H1 (cell line): Measurements from ENCODE around the gene PTGIS. TPM values are rescaled to one million over a fixed set of nuclear protein-coding genes. Genes with fewer than 3 reads are reported as not detected.

ENCODE experiments used
- GABPA ChIP-seq: IDR thresholded peaks from 2 replicates; pipeline ENCODE4 v1.6.1; 2011; ENCODE audit warnings: mild to moderate bottlenecking, low read length, moderate library complexity, borderline replicate concordance; ENCODE audit not compliant: insufficient read depth
- HDAC6 ChIP-seq: IDR thresholded peaks from one replicate; pipeline ENCODE4 v1.7.1; 2012; ENCODE audit warnings: low read depth, mild to moderate bottlenecking, inconsistent platforms, low read length, moderate library complexity
- RBBP5 ChIP-seq: IDR thresholded peaks from 2 replicates; pipeline ENCODE4 v1.7.1; 2012; ENCODE audit warnings: low read depth, mild to moderate bottlenecking, inconsistent platforms, low read length, moderate library complexity, borderline replicate concordance
- SUZ12 ChIP-seq: fragments of 200-600 bp; sonication (generic); IDR thresholded peaks from 2 replicates; pipeline ENCODE4 v1.6.1; 2012; ENCODE audit warnings: mild to moderate bottlenecking, inconsistent platforms, low read length, moderate library complexity, mixed read lengths
- polyA plus RNA-seq, 7 experiments: library from polyadenylated mRNA; depleted of rRNA in 3 of 7; stranded (reverse) in 5 of 7; unstranded in 2 of 7; fragments of >200 nt in 5 of 7; fragments of 200-250 nt in 2 of 7; gene quantifications; 1 replicate in 5 of 7; 2 replicates in 1 of 7; 4 replicates in 1 of 7; pipeline versions ENCODE4 v1.2.1 to v1.2.3, GENCODE V29; 2011 to 2013; ENCODE audit warnings: missing spikeins in 2 of 7, mixed read lengths in 2 of 7
- total RNA-seq: library from RNA; stranded (reverse); fragmentation: NEBNext Ultra II Directional; extraction: Animal tissue kit (Norgen Biotek cat#: 25700); gene quantifications from 2 replicates; pipeline ENCODE4 v1.2.1, GENCODE V29; 2021
- TF ChIP-seq, protein P1 (sequence below): IDR thresholded peaks from 2 replicates; pipeline ENCODE4 v1.6.1; 2012; ENCODE audit warnings: low read length, inconsistent platforms

The PTGIS gene
- total and polyA plus RNA-seq, 2 of the 8 experiments (the other 6 are each of a cell fraction or from before 2014, with no cell fraction given) = 29.9 to 35.5 TPM

DNA sequence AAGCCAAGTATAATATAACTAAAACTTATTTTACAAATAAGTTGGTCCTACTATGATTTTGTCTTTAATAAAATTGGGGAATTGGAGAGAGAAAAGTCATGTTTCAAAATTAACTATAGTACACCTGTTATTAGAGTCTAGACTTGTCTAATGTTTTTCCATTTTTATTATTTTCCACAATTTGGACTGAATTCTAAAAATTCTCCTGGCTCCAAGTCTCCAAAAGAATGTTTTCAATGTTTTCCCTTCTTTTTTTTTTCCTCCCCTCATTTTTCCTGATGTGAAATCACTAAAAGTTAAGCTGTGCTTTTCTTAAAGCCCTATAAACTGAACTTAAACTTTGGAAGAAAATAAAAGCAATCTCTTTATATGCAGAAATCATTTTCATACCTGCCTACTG, 11.3 kb downstream of the PTGIS start (continued):
- TF ChIP-seq GABPA (no peak), SUZ12 (no peak), HDAC6 (no peak), RBBP5 (no peak)
- TF ChIP-seq, protein P1, sequence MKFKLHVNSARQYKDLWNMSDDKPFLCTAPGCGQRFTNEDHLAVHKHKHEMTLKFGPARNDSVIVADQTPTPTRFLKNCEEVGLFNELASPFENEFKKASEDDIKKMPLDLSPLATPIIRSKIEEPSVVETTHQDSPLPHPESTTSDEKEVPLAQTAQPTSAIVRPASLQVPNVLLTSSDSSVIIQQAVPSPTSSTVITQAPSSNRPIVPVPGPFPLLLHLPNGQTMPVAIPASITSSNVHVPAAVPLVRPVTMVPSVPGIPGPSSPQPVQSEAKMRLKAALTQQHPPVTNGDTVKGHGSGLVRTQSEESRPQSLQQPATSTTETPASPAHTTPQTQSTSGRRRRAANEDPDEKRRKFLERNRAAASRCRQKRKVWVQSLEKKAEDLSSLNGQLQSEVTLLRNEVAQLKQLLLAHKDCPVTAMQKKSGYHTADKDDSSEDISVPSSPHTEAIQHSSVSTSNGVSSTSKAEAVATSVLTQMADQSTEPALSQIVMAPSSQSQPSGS = no peak
